ENCODE measurements around the gene MYPOP.

DNA sequence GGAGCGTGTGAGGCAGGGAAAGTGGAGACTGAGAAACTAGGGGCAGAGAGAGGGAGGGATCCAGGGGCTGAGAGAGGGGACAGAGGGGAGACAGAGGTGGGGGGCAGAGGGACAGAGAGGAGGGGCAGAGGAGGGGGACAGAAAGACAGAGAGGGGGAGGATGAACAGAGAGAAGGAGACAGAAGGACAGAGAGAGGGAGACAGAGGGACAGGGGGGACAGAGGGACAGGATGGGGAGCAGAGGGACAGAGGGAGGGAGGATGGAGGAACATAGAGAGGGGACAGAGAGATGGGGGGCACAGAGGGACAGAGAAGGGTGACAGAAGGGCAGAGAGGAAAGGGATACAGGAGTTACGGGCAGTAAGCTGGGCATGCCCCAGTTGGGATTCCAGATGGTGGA is 26.8 kb upstream of the MYPOP start:
- TF ChIP-seq, protein P1, sequence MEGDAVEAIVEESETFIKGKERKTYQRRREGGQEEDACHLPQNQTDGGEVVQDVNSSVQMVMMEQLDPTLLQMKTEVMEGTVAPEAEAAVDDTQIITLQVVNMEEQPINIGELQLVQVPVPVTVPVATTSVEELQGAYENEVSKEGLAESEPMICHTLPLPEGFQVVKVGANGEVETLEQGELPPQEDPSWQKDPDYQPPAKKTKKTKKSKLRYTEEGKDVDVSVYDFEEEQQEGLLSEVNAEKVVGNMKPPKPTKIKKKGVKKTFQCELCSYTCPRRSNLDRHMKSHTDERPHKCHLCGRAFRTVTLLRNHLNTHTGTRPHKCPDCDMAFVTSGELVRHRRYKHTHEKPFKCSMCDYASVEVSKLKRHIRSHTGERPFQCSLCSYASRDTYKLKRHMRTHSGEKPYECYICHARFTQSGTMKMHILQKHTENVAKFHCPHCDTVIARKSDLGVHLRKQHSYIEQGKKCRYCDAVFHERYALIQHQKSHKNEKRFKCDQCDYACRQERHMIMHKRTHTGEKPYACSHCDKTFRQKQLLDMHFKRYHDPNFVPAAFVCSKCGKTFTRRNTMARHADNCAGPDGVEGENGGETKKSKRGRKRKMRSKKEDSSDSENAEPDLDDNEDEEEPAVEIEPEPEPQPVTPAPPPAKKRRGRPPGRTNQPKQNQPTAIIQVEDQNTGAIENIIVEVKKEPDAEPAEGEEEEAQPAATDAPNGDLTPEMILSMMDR (conservative IDR thresholded peaks at IDR 0.05): no peak
- TF ChIP-seq EZH2 (IDR thresholded peaks at IDR 0.05; ENCODE audit: low read depth): no peak
